ENCODE measurements around the gene PNMA1. TPM values are rescaled to one million over a fixed set of nuclear protein-coding genes. Genes with fewer than 3 reads are reported as not detected.

PNMA1 gene
- 43.4 and 46.1 TPM in 2 replicates for total RNA-seq

GRCh38 chr14:73713803-73714655 is at the start of gene PNMA1:
Gene PNMA1, minus strand, starts transcription at chr14:73714384. Its CDS starts 745 bp downstream, at chr14:73713639.

Small RNA genes within 50 kb of the gene (small RNA-seq; reads per million reads assigned to genes)
- not detected for gene MIR4505

Other genes with a start within 250 kb of the PNMA1 start
- gene RIOX1, start 223.5 kb downstream of the PNMA1 start, total RNA-seq: 23.4 and 26.1 TPM in 2 replicates
- gene ACOT1, start 177.2 kb downstream of the PNMA1 start, total RNA-seq: 0.33 and 7.4 TPM in 2 replicates
- 0.19 TPM in 1 of 2 replicates, not detected in the other for gene HEATR4, start 155.4 kb downstream of the PNMA1 start, total RNA-seq
- 8.8 and 13.5 TPM in 2 replicates for gene ACOT2, start 145.2 kb downstream of the PNMA1 start, total RNA-seq
- gene ACOT4, start 122.5 kb downstream of the PNMA1 start, total RNA-seq: under 0.01 and 0.38 TPM in 2 replicates
- 0.29 TPM in 1 of 2 replicates, not detected in the other for gene ACOT6, start 101.9 kb downstream of the PNMA1 start, total RNA-seq
- gene DNAL1, start 69.4 kb downstream of the PNMA1 start, total RNA-seq: 5.2 and 7.5 TPM in 2 replicates
- 2.3 and 3.9 TPM in 2 replicates for gene PTGR2, start 137.4 kb upstream of the PNMA1 start, total RNA-seq
- gene ZNF410, start 172.5 kb upstream of the PNMA1 start, total RNA-seq: 52.9 and 62.5 TPM in 2 replicates
- 3.3 and 3.9 TPM in 2 replicates for gene FAM161B, start 235.7 kb upstream of the PNMA1 start, total RNA-seq
- gene COQ6, start 235.9 kb upstream of the PNMA1 start, total RNA-seq: 16.3 and 17.8 TPM in 2 replicates